ENCODE data around the gene RGS3. TPM values are rescaled to one million over a fixed set of nuclear protein-coding genes. Genes with fewer than 3 reads are reported as not detected.

Gene RGS3
- total and polyA plus RNA-seq, 2 of the 13 experiments (the other 11 are each of a cell fraction or from before 2014, with no cell fraction given): 17.1 to 28.8 TPM

DNA sequence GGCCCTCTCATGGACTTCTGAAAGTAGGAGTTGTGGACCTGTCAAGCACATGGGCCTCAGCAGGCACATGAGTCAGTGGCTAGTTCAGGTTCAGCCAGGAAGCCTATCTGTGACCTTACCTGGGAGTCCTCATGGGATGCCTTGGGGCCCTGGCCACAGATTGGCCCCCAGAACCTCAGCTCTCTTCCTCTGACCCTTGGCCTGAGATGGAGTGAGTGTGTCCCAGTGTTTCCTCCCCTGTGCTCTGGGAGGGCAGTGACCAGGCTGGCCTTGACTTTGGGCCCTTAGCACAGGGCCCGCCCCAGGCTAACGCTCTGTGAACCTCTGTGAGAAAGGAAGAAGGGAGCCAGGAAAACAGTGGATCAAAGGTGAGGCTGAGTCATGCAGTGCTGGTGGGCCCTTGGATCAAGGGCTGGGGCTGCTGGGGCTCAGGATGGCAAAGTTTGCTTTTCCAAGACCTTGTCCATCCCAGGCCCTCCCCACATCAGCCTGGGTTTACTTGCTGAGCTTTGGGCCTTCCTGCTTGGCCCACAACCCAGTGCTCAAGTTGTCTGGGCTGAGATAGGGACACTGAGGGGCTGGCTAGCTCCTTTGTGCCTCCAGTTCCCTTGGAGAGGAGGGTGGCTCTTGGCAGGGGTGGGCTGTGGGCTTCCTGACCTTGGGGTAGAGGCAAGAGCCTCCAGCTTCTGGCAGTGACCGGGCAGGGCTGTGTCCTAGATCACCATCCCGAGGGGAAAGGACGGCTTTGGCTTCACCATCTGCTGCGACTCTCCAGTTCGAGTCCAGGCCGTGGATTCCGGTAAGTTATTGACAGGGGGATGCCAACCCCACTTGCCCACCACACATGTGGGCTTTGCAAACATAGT is 41.4 kb downstream of the RGS3 start (continued):
- TF ChIP-seq POGZ (CRISPR knock-in tag; IDR thresholded peaks at IDR 0.05) (peak; percentile 88), SMARCE1 (IDR thresholded peaks at IDR 0.05; ENCODE audit: borderline replicate concordance) (no peak), ZNF335 (CRISPR knock-in tag; IDR thresholded peaks at IDR 0.05) (peak; percentile 41; the same call in 1 of the 2 replicates), ZFP62 (CRISPR knock-in tag; IDR thresholded peaks at IDR 0.05) (no peak), ZSCAN9 (CRISPR knock-in tag; IDR thresholded peaks at IDR 0.05; ENCODE audit: borderline replicate concordance) (peak; percentile 77; the same call in 1 of the 2 replicates), GRHL1 (CRISPR knock-in tag; conservative IDR thresholded peaks at IDR 0.05) (no peak), ZNF350 (CRISPR knock-in tag; IDR thresholded peaks at IDR 0.05; ENCODE audit: borderline replicate concordance, low read depth) (peak; percentile 100), EED (CRISPR knock-in tag; IDR thresholded peaks at IDR 0.05) (no peak), ARNT2 (CRISPR knock-in tag; IDR thresholded peaks at IDR 0.05; ENCODE audit: low read depth) (peak; percentile 87), KLF12 (CRISPR knock-in tag; IDR thresholded peaks at IDR 0.05; ENCODE audit: borderline replicate concordance) (peak; percentile 96), KMT2A (CRISPR knock-in tag; IDR thresholded peaks at IDR 0.05) (peak; percentile 66; the same call in 1 of the 2 replicates), ELF1 (CRISPR knock-in tag; IDR thresholded peaks at IDR 0.05) (peak; percentile 84), HNRNPH1 (optimal IDR thresholded peaks at IDR 0.05; ENCODE audit: low read depth, low read length) (no peak), THRA (CRISPR knock-in tag; IDR thresholded peaks at IDR 0.05; ENCODE audit: borderline replicate concordance) (peak; percentile 96), RORA (CRISPR knock-in tag; IDR thresholded peaks at IDR 0.05) (no peak), TGIF2 (CRISPR knock-in tag; IDR thresholded peaks at IDR 0.05) (peak; percentile 79; the same call in 1 of the 2 replicates), ISL2 (CRISPR knock-in tag; IDR thresholded peaks at IDR 0.05) (peak; percentile 94)
- TF ChIP-seq, protein P1, sequence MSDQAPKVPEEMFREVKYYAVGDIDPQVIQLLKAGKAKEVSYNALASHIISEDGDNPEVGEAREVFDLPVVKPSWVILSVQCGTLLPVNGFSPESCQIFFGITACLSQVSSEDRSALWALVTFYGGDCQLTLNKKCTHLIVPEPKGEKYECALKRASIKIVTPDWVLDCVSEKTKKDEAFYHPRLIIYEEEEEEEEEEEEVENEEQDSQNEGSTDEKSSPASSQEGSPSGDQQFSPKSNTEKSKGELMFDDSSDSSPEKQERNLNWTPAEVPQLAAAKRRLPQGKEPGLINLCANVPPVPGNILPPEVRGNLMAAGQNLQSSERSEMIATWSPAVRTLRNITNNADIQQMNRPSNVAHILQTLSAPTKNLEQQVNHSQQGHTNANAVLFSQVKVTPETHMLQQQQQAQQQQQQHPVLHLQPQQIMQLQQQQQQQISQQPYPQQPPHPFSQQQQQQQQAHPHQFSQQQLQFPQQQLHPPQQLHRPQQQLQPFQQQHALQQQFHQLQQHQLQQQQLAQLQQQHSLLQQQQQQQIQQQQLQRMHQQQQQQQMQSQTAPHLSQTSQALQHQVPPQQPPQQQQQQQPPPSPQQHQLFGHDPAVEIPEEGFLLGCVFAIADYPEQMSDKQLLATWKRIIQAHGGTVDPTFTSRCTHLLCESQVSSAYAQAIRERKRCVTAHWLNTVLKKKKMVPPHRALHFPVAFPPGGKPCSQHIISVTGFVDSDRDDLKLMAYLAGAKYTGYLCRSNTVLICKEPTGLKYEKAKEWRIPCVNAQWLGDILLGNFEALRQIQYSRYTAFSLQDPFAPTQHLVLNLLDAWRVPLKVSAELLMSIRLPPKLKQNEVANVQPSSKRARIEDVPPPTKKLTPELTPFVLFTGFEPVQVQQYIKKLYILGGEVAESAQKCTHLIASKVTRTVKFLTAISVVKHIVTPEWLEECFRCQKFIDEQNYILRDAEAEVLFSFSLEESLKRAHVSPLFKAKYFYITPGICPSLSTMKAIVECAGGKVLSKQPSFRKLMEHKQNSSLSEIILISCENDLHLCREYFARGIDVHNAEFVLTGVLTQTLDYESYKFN (CRISPR knock-in tag; conservative IDR thresholded peaks at IDR 0.05): peak; percentile 100
